HG03196 (cell line): ENCODE results near the gene GBA3.

Source experiments
- ATAC-seq: cut with Tn5 transposase; IDR thresholded peaks from one replicate; pipeline ENCODE4 v1.9.1; 2021; ENCODE audit not compliant: unreplicated experiment

The GBA3 gene

DNA sequence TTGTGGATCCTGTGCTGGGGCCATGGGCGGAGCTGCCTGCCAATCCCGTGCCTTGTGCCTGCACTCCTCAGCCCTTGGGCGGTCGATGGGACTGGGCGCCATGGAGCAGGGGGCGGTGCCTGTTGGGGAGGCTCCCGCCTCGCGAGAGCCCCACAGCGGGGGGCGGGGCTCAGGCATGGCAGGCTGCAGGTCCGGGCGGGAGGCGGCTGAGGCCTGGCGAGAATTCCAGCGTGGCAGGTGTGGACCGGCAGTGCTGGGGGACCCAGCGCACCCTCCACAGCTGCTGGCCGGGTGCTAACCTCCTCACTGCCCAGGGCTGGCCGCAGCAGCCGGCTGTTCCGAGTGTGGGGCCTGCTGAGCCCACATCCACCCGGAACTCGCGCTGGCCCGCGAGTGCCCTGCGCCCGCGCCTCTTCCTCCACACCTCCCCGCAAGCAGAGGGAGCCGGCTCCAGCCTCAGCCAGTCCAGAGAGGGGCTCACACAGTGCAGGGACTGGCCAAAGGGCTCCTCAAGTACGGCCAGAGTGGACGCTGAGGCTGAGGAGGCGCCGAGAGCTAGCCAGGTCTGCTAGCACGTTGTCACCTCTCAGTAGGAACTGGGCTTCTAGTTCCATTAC lies 85.9 kb downstream of the GBA3 start:
- no peak for ATAC-seq

DNA sequence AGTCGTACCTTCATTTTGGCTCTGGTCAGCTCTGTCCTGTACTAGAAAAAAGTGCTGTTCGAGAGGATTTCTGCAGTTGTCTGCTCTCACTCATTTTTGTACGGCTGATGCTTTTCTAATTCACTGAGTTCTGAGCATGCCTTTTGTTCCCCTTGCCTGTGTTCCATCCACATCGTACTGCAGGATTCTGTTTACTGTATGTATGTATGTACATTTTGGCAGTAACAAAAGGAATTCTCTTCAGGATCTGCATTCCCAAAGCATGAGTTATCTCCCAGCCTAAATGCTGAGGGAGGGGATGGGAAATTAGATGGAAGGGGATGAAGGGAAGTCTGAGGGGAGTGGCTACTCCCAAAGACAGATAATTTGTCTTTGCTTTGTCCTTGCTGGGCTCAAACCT lies 87.6 kb downstream of the GBA3 start:
- ATAC-seq, result no peak

DNA sequence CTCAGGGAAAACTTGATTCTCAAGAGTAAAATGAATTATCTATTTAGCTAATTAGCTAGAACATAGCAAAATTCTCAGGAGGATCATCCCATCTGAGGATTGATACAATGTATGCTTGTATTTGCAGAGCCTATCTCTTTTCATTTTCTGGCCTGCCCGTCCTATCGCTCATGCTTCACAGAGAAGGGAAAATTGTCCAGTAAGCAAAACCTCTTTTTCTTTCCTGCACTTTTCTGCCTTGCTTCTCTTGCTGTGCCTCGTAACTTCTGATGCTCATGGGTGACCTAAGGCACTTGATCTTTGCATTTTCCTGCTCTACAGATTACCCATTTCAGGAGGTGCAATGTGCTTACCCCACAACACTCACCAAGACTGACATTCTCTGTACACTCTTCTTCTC lies 88.1 kb downstream of the GBA3 start:
- no peak for ATAC-seq

DNA sequence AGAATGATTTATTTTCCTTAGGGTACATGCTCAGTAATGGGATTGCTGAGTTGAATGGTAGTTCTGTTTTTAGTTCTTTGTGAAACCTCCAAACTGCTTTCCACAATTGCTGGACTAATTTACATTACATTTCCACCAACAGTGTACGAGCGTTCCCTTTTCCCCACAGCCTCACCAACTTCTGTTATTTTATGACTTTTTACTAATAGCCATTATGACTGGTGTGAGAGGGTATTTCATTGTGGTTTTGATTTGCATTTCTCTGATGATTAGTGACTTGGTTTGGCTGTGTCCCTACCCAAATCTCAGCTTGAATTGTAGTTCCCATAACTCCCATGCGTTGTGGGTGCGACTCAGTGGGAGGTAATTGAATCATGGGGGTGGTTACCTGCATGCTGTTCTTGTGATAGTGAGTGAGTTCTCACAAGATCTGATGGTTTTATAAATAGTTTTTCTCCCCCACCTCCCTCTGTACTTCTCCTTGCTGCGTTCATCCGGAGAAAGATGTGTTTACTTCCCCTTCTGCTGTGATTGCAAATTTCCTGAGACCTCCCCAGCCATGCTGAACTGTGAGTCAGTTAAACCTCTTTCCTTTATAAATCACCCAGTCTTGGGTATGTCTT lies 95.1 kb downstream of the GBA3 start:
- ATAC-seq, result no peak

DNA sequence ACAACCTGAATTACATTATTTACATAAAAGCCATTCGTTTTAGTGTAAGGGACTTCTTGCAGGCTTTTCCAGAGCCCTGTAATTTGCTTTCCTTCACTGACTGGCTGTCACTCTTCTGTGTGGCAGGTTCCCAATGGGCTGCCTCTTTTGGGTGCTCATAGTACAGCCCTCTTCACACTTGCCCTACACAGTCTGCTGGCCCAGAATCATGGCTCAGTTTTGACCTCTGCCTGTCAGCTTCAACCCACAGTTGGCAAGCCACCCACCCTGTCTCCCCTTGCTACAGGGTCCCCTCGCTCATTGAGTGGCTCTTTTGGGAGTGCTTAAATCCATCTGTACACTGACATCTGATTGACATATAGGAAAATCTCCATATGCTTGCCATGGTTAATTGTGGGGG lies 97.9 kb downstream of the GBA3 start:
- no peak for ATAC-seq

DNA sequence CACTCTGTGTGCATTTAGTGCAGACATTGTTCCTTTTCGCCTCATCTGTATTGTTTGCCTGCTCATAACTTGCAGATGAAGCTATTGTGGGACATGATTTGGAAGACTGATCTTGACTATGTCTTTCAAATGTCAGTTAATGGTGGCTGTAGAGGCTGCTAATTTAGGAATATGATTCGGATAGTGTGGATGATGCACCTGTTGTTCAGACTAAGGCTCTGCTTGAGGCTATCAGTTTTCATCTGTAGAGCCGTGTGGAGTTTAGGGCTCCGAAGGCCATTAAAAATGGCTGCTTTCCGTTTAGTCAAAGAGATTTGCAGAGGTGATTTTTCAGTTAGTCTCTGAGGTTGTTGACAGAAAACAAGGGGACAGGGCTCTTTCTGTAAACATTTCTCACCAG lies 102.0 kb downstream of the GBA3 start:
- no peak for ATAC-seq

DNA sequence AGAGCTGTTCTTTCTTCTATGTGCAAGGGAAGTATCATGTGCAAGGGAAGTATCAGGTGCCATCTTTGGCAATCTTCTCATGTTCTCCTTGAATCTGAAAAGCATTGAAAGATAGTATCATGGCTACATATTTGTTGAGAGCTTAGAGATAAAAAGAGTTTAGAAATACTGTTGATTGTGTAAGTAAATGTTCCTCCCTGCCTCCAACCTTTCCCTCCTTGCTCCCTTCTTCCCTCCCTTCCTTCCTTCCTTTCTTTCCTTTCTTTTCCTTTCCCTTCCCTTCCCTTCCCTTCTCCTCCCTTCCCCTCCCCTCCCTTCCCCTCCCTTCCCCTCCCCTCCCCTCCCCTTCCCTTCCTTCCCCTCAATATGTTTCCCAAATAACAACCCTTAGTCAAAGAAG lies 108.7 kb downstream of the GBA3 start:
- no peak for ATAC-seq

DNA sequence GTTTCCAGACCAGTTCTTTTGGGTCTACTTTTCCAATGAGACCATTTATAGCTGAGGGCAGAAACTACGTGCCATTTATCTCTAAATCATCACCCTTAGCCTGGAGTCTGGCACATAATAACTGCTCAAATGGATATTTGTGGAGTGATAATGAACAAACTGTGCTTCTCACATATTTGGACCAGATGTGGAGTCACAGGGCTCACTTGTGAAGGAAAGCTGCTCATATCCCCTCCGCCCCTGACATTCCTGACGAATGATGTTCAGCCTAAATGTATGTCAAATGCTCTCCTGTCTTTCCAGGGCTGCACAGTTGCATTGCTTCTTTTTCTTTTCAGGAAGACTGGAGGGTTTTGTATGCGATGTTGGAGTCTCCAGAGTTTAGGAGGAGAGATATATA lies 110.1 kb downstream of the GBA3 start:
- no peak for ATAC-seq

DNA sequence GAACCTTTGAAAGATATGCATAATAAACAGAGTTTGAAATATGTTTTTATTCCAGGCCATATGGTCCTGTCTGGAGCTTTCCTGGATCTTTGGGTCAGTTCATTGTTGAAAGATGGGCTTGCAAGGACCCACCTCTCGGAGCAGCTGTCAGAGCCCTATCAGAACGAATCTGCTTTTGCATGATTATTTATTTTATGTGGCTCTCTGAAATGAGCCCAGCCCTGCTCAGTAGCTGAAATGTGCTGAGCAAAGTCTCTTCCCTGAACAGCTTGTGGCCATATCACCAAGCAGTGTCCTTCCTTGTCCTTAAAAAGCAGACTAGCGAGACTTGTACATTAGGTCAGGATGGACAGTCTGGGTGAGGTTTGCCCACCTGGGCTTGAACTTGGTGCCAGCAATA lies 110.8 kb downstream of the GBA3 start:
- no peak for ATAC-seq

DNA sequence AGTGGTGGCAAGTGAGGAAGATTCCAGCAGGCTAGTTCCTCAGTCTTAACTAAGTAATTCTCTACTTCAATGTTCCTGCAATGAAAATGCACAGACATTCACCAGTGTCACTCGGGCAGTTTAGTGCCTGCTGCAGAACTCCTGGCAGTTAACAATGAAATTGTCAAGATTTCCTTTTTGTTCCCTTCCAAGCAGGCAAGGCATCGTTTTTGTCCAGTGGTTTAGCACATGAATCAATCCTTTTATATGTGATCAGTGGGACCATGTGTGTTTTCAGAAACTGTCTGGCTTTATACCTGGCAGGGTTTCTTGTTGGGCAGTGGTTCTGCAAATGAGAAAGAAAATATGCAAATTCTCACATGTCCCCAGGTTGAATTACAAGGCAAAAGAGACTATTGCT lies 122.2 kb downstream of the GBA3 start:
- ATAC-seq, result no peak

DNA sequence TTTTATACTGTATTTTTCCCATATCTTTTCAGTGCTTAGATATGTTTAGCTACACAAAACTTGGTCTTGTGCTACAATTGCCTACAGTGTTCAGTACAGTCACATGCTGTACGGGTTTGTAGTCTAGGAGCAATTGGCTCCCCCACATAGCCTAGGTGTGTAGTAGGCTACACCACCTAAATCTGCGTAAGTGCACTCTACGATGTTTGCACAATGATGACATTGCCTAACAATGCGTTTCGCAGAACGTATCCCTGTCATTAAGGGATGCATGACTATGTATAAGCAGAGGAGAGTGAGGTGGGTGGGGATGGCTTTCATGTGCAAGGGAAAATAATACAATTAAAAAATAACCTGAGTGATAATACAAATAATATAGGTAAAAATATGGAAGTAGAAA lies 131.4 kb downstream of the GBA3 start:
- no peak for ATAC-seq

DNA sequence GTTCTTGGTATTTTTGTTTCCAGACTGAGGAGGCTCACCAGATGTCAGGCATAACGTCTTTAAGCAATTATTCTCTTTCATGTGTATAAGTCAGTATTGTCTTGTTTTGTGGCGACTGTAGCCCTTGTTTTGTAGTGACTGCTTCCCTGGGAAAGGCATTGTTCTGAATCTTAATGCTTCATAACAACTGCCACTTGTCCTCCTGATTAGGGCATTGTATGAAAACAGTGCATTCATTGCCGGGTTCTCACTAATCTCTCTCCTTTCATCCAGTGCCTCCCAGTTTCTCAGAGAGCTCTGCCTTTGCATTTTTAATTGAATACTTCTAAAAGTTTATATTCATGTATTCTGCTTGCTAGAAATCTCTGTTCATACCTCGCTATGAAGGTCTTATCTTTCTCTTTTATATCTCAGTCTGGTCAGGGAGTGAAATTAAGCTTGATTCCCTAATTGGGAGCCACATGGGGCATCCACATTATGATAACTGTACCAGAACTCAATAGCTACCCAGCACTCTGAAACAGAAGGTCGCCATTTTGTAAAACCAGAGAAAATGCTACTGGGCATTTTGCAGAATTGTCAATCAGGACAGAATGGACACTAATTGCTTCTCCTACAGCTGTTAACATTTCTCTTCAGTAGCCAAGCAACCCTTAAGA lies 149.8 kb downstream of the GBA3 start:
- ATAC-seq, result no peak

DNA sequence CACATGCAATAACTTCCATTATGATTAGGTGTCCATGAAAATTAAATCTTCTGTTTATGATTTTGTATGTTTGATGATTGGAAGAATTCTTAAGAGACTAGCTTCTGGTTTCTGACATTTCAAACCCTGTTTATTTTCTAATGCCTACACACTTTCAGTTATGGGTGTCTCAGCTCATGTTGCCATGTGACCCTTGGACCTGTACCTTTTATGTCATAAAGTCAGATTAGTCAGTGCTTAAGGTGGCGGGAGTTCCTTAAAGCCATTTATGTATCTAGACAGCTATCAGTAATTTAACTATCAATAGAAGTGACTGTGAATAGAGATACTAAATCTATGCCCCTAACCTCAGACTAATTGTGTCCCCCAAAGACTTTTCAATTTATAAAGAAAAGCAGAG lies 155.6 kb downstream of the GBA3 start:
- ATAC-seq, result no peak

DNA sequence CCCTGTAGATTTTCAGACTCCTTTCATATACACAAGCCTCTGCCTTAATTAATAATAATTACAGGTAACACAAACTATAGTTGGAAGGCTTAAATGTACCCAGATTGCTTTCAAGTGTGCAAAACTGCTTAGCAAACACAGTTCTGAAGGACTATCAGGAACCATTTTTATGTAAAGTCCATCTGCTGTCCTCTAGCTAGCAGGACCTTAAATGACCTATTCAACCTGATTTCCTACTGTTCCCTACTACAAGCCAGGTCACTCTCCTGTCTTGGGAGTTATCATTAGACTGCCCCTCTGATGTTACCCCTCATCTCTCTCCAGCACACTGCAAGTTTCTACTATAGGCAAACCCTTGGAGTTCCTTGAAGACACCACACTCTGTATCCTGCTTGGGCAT lies 157.3 kb downstream of the GBA3 start:
- no peak for ATAC-seq

DNA sequence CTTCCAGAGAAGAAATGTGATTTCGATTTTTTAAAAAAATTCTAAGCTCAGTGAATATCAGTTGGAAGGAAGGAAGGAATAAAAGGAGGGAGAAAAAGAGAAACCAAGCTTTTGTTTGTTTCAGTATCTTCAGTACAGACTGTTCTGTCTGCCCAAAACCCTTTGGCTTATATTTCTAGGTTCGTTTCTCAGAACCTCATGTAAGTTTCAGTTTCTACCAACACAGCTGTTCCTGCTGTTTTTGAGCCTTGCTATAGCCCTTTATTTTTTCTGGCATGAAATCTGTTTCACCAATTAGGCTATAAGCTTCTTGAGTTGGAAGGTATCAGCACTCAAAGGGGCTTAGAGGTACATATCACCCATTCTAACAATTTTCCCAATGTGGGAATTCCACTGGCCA lies 157.9 kb downstream of the GBA3 start:
- no peak for ATAC-seq

DNA sequence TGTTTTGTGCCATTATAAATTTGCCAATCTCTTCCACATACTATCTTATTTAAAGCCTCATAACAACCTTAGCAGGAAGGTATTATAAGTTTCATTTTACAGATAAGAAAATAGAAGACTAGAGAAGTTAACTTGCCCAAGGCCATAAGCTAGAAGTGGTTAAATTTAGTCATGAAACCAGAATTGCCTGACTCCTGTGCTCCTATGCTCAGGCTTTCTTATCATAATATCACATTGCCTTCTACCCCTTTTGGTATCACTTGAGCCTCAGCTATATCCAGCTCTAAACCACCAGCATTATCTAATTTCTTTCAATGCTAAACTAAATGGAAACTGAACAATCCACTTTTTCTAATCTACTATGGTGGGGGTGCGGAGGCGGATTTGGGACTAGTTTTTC lies 164.7 kb downstream of the GBA3 start:
- no peak for ATAC-seq

DNA sequence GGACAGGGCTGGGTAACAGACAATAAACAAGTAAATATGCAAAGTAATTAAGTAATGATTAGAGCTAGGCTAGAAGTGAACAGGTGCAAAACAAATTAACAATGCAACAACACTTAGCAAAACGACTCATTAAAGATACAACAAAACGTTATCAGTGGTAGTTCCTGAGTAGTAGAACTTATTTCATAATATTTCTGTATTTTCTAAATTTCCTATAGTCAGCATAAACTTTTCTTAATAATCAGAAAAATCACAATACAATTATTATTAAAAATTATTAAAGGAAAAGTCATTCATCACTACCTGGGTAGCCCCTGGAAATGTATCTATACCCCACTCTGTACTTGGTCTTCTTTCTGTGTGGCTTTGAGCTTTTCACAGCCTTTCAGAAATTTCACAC lies 166.6 kb downstream of the GBA3 start:
- ATAC-seq, result no peak
